ENCODE data around the gene MPPED2.

DNA sequence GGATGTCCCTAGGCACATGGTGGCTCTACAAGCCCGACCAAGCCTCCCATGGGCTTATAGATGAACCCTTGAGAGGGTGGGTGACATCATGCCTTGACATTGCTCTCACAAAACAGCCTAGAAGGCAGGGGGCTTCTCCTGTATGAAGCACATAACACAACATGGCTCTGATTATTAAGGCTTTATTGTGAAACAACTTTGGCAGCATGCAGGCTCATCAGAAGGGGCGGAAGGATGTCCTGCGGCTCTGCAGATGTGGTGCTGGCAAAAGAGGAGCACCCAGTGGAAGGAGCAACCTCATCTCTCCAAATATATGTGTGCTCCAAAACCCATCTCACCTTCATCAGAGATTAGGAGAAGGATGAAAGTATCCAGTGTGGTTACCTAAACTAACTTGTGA lies 100.4 kb downstream of the MPPED2 start:
- TF ChIP-seq, protein P1, sequence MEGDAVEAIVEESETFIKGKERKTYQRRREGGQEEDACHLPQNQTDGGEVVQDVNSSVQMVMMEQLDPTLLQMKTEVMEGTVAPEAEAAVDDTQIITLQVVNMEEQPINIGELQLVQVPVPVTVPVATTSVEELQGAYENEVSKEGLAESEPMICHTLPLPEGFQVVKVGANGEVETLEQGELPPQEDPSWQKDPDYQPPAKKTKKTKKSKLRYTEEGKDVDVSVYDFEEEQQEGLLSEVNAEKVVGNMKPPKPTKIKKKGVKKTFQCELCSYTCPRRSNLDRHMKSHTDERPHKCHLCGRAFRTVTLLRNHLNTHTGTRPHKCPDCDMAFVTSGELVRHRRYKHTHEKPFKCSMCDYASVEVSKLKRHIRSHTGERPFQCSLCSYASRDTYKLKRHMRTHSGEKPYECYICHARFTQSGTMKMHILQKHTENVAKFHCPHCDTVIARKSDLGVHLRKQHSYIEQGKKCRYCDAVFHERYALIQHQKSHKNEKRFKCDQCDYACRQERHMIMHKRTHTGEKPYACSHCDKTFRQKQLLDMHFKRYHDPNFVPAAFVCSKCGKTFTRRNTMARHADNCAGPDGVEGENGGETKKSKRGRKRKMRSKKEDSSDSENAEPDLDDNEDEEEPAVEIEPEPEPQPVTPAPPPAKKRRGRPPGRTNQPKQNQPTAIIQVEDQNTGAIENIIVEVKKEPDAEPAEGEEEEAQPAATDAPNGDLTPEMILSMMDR (IDR thresholded peaks at IDR 0.05): no peak
- TF ChIP-seq EP300 (IDR thresholded peaks at IDR 0.05): no peak
- no peak for TF ChIP-seq POLR2A (IDR thresholded peaks at IDR 0.05)

All from tibial nerve (tissue), 4 donors.